ENCODE measurements around the gene INPP5A. TPM values are rescaled to one million over a fixed set of nuclear protein-coding genes. Genes with fewer than 3 reads are reported as not detected.

Gene INPP5A
- total and polyA plus RNA-seq, 10 of the 15 experiments (the other 5 are each of a cell fraction or from before 2014, with no cell fraction given), result 0.52 to 15.0 (median 6.3) TPM

DNA sequence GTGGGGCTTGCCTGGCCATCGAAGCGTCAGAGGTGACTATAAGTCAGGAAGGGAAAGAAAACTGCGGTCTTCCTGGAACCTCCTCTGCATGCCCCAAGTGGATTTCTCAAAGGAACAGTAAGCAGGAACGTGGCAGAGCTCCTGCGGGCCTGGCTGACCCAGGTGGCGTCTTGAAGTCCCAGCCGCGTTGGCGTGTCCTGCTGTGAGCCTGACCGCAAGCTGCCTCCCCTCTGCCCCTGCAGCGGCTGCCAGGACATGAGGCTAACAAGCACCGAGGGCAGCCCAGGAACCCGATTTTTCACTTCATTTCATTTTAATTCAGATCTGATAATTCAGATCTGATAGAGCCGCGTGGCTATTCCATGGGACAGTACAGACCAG lies 193.0 kb downstream of the INPP5A start:
- SMC1A ChIA-PET (ENCODE audit: uncharacterized antibody, unreplicated experiment), result interaction anchor here (0.7 kb wide), 1 partner anchor 496 kb away, joined by 3 read pairs; no protein-coding TSS in a partner anchor
- no peak overlapping the region for H3K27ac ChIP-seq (ENCODE audit: control insufficient read depth, insufficient read depth)
- POLR2A ChIA-PET, result interaction anchor here (0.6 kb wide), 1 partner anchor 677 kb away, joined by 4 read pairs; no protein-coding TSS in a partner anchor
- RAD21 ChIA-PET (ENCODE audit: unreplicated experiment), result no interaction called here
- H3K9ac ChIP-seq (ENCODE audit: control insufficient read depth, insufficient read depth, low read length), result no peak overlapping the region
- intact Hi-C loops (cut with micrococcal nuclease; ENCODE audit: unreplicated experiment) (no loop called here), in situ Hi-C loops (cut with MboI) (no loop called here)
- no peaks in the 10 kb centered on the region for H4K20me1 ChIP-seq (ENCODE audit: control insufficient read depth, insufficient read depth)
- no peaks in the 10 kb centered on the region for H3K4me1 ChIP-seq (ENCODE audit: control insufficient read depth, insufficient read depth, low read length)
- no TSS peak for BruUV-seq (replicated peaks)
- DNase-seq (ENCODE audit: low read depth, low spot score), result no peak
- no peaks in the 10 kb centered on the region for H3K79me2 ChIP-seq (ENCODE audit: control insufficient read depth, insufficient read depth, low read length)
- H3K4me3 ChIP-seq, result no peak overlapping the region
- H3K9me3 ChIP-seq (replicated peaks; ENCODE audit: control insufficient read depth, insufficient read depth, low read length), result no peaks in the 10 kb centered on the region
- H3K4me2 ChIP-seq (ENCODE audit: control insufficient read depth, insufficient read depth), result no peak overlapping the region
- no peak for ATAC-seq
- H2AFZ ChIP-seq (ENCODE audit: control insufficient read depth, low read depth, low read length), result no peak overlapping the region
- no peak for FAIRE-seq
- H3K27me3 ChIP-seq (replicated peaks in 1 of 2; ENCODE audit: control insufficient read depth in 2 of 2, insufficient read depth in 2 of 2, low read length in 1 of 2), result no peaks in the 10 kb centered on the region
- CTCF ChIA-PET, result no interaction called here
- no peak for TF ChIP-seq E4F1 (IDR thresholded peaks at IDR 0.05; ENCODE audit: borderline replicate concordance, partially characterized antibody)
- TF ChIP-seq NR2C1 (IDR thresholded peaks at IDR 0.05), result no peak
- no peak for TF ChIP-seq GABPA (IDR thresholded peaks at IDR 0.05; ENCODE audit: low read depth)
- no peak for TF ChIP-seq SMC3 (IDR thresholded peaks at IDR 0.05; ENCODE audit: borderline replicate concordance, low read length)
- no peak for TF ChIP-seq YBX1 (IDR thresholded peaks at IDR 0.05)
- TF ChIP-seq, protein P1, sequence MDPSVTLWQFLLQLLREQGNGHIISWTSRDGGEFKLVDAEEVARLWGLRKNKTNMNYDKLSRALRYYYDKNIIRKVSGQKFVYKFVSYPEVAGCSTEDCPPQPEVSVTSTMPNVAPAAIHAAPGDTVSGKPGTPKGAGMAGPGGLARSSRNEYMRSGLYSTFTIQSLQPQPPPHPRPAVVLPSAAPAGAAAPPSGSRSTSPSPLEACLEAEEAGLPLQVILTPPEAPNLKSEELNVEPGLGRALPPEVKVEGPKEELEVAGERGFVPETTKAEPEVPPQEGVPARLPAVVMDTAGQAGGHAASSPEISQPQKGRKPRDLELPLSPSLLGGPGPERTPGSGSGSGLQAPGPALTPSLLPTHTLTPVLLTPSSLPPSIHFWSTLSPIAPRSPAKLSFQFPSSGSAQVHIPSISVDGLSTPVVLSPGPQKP (IDR thresholded peaks at IDR 0.05; ENCODE audit: low read depth, low read length), result no peak
- TF ChIP-seq RAD51 (IDR thresholded peaks at IDR 0.05), result no peak
- no peak for TF ChIP-seq ZNF24 (IDR thresholded peaks at IDR 0.05)
- no peak for TF ChIP-seq SMAD1 (IDR thresholded peaks at IDR 0.05; ENCODE audit: low read depth, partially characterized antibody)
- no peak for TF ChIP-seq TCF7 (IDR thresholded peaks at IDR 0.05; ENCODE audit: borderline replicate concordance)
- no peak for TF ChIP-seq NRF1 (conservative IDR thresholded peaks at IDR 0.05; ENCODE audit: low read depth, low read length)
- TF ChIP-seq SP1 (IDR thresholded peaks at IDR 0.05; ENCODE audit: low read depth, low read length), result no peak
- TF ChIP-seq, protein P2, sequence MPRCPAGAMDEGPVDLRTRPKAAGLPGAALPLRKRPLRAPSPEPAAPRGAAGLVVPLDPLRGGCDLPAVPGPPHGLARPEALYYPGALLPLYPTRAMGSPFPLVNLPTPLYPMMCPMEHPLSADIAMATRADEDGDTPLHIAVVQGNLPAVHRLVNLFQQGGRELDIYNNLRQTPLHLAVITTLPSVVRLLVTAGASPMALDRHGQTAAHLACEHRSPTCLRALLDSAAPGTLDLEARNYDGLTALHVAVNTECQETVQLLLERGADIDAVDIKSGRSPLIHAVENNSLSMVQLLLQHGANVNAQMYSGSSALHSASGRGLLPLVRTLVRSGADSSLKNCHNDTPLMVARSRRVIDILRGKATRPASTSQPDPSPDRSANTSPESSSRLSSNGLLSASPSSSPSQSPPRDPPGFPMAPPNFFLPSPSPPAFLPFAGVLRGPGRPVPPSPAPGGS (IDR thresholded peaks at IDR 0.05; ENCODE audit: borderline replicate concordance, insufficient read depth, low read depth, low read length, poor library complexity, severe bottlenecking), result no peak
- TF ChIP-seq CBX3 (IDR thresholded peaks at IDR 0.05; ENCODE audit: borderline replicate concordance, low read depth), result no peak
- no peak for TF ChIP-seq LARP7 (IDR thresholded peaks at IDR 0.05)
- TF ChIP-seq SUZ12 (IDR thresholded peaks at IDR 0.05; ENCODE audit: unreplicated experiment), result no peak
- TF ChIP-seq KLF5 (IDR thresholded peaks at IDR 0.05; ENCODE audit: partially characterized antibody), result no peak
- 94% methylated on average over 15 of the region's 15 CpGs for WGBS (ENCODE audit: insufficient coverage, insufficient replicate concordance, low lambda C conversion rate, missing lambda C conversion rate)
- no peaks in the 10 kb centered on the region; a peak in 2 of 4 replicates for H3K36me3 ChIP-seq (ENCODE audit: control insufficient read depth in 2 of 2, insufficient read depth in 2 of 2, low read length in 1 of 2)

Measured in GM12878 (cell line).